C4-2B (cell line): ENCODE results near the gene MAP6.
A peak's percentile ranks its signal among the peaks of the same experiment; 100 is the strongest.

Experiments
- H3K27ac ChIP-seq: fragments of 450-650 bp; 2 replicates; pipeline ENCODE4 v1.5.1; 2017
- ZFX ChIP-seq: fragments of 450-650 bp; IDR thresholded peaks from 2 replicates; pipeline ENCODE4 v1.6.1; 2017
- TF ChIP-seq, protein P1 (sequence below): fragments of 450-650 bp; conservative IDR thresholded peaks from 2 replicates; pipeline ENCODE4 v1.5.1; 2017; ENCODE audit warnings: mild to moderate bottlenecking

MAP6 gene

DNA sequence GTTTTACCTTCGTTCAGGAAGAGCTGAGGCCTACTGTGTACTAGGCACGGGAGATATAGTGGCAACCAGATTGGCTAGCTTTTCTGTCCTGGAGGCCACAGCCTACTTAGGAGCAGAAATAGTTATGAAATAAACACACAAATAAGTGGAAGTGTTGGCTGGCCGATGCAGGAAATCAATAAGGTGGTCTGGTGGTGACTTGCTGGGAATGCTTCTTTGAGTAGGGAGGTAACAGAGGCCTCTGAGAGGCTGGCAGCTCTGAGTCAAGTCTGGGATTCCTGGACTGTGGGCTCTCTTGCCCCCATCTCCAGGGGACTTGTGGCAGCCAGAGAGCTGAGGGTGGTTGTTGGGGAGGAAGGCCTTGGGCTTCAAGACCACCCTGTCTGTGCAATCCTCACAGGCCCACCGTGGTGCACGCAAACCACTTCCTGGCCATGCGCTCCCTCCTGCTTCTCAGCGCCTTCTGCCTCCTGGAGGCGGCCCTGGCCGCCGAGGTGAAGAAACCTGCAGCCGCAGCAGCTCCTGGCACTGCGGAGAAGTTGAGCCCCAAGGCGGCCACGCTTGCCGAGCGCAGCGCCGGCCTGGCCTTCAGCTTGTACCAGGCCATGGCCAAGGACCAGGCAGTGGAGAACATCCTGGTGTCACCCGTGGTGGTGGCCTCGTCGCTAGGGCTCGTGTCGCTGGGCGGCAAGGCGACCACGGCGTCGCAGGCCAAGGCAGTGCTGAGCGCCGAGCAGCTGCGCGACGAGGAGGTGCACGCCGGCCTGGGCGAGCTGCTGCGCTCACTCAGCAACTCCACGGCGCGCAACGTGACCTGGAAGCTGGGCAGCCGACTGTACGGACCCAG lies 102.7 kb downstream of the MAP6 start:
- TF ChIP-seq, protein P1, sequence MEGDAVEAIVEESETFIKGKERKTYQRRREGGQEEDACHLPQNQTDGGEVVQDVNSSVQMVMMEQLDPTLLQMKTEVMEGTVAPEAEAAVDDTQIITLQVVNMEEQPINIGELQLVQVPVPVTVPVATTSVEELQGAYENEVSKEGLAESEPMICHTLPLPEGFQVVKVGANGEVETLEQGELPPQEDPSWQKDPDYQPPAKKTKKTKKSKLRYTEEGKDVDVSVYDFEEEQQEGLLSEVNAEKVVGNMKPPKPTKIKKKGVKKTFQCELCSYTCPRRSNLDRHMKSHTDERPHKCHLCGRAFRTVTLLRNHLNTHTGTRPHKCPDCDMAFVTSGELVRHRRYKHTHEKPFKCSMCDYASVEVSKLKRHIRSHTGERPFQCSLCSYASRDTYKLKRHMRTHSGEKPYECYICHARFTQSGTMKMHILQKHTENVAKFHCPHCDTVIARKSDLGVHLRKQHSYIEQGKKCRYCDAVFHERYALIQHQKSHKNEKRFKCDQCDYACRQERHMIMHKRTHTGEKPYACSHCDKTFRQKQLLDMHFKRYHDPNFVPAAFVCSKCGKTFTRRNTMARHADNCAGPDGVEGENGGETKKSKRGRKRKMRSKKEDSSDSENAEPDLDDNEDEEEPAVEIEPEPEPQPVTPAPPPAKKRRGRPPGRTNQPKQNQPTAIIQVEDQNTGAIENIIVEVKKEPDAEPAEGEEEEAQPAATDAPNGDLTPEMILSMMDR: no peak
- TF ChIP-seq ZFX: no peak
- no peak overlapping the region for H3K27ac ChIP-seq

DNA sequence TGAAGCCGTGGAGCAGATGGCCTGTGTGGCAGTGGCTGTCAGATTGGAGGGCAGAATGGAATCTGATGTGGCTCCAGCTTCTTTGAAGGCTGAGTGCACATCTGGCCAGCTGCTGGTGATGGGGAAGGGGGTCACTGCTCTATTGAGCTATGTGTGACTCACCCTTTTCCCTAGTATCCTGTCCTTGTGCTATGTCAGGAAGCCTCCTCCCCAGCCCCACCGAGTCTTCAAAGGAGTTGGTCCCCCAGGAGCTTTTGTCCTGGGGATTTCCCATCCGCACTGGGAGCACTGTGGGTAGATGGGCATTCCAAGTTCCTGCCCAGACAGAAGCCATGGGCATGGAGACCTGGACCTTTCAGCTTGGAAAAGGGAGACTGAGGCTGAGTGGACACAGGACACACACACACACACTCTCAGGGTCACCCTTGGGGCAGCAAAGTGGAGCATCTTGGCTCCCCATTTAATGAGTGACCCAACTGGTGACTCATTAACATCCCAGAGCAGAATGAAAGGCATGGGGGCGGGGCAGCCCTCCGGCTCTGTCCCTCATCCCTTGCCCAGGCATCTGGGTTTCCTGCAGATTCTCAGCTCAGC lies 103.5 kb downstream of the MAP6 start:
- TF ChIP-seq, protein P1: no peak
- no peak overlapping the region for H3K27ac ChIP-seq

DNA sequence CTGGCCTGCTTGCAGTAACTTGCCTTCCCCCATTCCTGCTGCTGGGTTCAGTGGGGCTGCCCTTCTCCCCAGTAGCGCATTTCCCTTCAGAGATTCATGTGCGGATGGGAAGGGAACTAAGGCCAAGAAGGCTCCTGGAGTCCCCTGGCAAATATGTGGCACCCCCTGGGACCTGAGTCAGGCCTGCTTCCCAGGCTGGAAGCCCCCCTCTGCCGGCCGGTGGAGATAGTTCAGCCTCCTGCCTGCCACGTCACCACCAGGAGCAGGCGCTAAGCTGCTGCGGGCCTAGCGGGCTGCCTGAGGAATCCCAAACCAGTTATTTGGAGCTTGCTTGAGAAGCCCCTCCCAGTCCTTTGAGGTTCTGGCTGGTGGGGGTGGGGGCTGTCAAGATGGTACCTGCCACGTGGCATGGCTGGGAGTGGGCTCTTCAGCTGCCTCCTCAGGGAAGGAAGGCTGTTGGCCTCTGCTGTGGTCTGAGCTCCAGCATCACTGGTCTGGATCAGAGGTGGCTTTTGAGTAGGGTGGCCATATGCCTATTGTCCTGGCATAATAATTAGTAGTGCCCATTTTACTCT lies 104.8 kb downstream of the MAP6 start:
- no peak overlapping the region for H3K27ac ChIP-seq
- no peak for TF ChIP-seq ZFX
- TF ChIP-seq, protein P1: no peak

DNA sequence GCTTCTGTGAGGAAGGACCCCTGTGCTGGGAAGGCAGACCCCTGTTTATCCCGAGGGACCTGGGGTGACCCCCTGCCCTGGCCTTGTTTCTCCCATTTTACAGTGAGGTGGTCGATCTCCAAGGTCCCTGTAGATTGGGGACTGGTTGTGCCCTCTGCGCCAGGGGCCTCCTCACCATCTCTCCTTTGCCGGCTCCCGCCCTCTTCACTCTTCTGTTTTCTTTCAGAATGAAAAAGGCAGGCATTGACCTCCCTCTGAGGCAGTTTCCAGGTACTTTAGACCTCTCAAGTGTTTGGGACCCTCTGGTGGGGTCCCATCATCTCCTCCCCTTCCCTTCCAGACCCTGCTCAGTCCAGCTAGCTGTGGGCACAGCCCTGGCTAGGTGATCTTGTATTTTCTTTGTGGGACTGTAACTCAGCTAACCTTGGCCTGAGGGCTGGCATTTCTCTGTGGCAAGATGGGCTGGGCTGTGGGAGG lies 105.3 kb downstream of the MAP6 start:
- no peak for TF ChIP-seq ZFX
- TF ChIP-seq, protein P1: no peak
- no peak overlapping the region; the same call in 1 of the 2 replicates for H3K27ac ChIP-seq

DNA sequence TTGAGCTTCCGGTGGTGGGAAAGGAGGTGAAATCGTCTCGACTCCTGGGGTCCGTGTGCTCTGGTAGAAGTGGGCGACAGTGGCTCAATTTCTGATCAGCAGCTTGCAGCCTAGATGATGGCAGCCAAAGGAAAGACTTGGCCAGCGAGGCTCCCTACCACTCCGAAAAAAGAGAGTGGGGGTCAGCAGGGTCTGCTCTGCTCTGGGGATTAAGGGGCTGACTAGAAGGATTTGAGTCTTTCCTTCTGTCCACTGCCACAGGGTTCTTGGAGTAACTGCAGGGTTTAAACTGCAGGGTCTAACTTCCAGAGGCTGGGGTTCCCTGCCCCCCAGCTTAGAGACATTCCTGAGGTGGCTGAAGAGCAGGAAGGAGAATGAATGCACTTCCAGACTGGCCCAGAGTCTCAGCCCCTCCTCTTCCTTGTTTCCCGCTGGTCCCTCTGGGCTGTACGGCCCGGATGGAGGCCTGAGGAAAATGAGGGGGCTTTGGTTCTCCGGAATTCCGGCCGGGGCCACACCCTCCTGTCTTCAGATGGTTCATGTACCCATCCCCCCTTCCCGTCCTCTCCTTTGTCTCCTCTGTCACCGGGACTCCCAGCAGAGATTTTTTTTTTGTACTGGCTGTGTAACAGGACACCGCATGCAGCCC lies 105.9 kb downstream of the MAP6 start:
- no peak for TF ChIP-seq ZFX
- TF ChIP-seq, protein P1: no peak
- H3K27ac ChIP-seq: peak overlapping the region; percentile 55

DNA sequence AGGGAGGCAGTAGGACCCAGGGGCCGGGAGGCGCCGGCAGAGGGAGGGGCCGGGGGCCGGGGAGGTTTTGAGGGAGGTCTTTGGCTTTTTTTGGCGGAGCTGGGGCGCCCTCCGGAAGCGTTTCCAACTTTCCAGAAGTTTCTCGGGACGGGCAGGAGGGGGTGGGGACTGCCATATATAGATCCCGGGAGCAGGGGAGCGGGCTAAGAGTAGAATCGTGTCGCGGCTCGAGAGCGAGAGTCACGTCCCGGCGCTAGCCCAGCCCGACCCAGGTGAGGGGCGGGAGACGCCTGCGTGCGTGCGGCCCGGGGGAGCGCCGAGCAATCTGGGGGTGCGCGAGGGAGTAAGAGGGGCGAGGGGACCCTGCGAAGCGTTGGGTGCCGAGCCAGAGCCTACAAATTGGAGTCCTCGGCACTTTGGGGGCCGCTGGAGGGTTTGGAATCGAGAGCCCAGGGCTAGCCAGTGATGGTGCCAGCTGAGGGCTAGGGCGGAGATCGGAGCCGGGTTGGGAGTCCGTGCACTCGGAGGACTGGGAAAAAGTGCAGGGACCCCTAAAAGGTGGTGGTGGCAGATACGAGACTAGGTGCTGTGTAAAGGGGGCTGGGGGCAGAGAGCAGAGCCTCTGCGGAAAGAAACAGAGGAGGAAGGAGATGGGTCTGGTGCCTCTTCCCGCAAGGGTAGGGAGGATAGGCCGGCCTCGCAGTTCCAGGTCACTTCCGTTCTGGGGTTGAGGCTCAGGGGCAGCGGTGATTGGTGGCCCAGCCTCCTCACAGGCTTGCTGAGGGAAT lies 106.6 kb downstream of the MAP6 start, which contains the start of gene SERPINH1:
Gene SERPINH1, plus strand, starts transcription at position 206 of the 788 bp plus-strand sequence. CDS start 4,097 bp downstream, outside the sequence.
- peak within 1 kb of the TSS; percentile 55 for H3K27ac ChIP-seq
- TF ChIP-seq ZFX: no peak
- TF ChIP-seq, protein P1: no peak
